Muscle of leg (tissue), 11 donors: ENCODE measurements around the gene FBXO21. TPM values are rescaled to one million over a fixed set of nuclear protein-coding genes. Genes with fewer than 3 reads are reported as not detected.

ENCODE experiments used
- DNase-seq: peaks from one replicate; pipeline ENCODE4 v3.0.0; 2013
- H3K27ac ChIP-seq: one replicate; pipeline ENCODE4 v1.5.1; 2013; ENCODE audit warnings: mild to moderate bottlenecking, low read length, control low read depth
- H3K27me3 ChIP-seq: one replicate; pipeline ENCODE4 v1.6.1; 2013; ENCODE audit warnings: low read length; ENCODE audit not compliant: control insufficient read depth, insufficient read depth
- H3K36me3 ChIP-seq: one replicate; pipeline ENCODE4 v1.6.1; 2013; ENCODE audit warnings: low read length; ENCODE audit not compliant: control insufficient read depth, insufficient read depth
- H3K4me1 ChIP-seq: one replicate; pipeline ENCODE4 v1.6.1; 2013; ENCODE audit warnings: low read length; ENCODE audit not compliant: control insufficient read depth, insufficient read depth
- H3K4me3 ChIP-seq: one replicate; pipeline ENCODE4 v1.5.1; 2013; ENCODE audit warnings: low read length, control low read depth
- H3K9me3 ChIP-seq: replicated peaks from 2 replicates; pipeline ENCODE4 v1.6.1; 2013; ENCODE audit warnings: low read depth, low read length; ENCODE audit not compliant: control insufficient read depth
- WGBS: methylation state at CpG from one replicate; pipeline ENCODE4 v1.1.5; 2013; ENCODE audit warnings: missing lambda C conversion rate; ENCODE audit not compliant: insufficient coverage; 5-methylcytosine and 5-hydroxymethylcytosine counted together
- polyA plus RNA-seq, 8 donors: library from polyadenylated mRNA; unstranded; fragments of 120-200 nt; gene quantifications; one replicate each; pipeline versions ENCODE4 v1.2.1 to v1.2.3, GENCODE V29; 2013; ENCODE audit warnings: inconsistent platforms in 1 of 8, low replicate concordance in 1 of 8; ENCODE audit not compliant: insufficient read length in 8 of 8, insufficient read depth in 1 of 8
- total RNA-seq: library from RNA; stranded (reverse); fragments of 120-200 nt; gene quantifications from one replicate; pipeline ENCODE4 v1.2.4, GENCODE V29; 2013

The FBXO21 gene
- total and polyA plus RNA-seq, 9 donors, result 20.2 to 29.6 (median 24.3) TPM

DNA sequence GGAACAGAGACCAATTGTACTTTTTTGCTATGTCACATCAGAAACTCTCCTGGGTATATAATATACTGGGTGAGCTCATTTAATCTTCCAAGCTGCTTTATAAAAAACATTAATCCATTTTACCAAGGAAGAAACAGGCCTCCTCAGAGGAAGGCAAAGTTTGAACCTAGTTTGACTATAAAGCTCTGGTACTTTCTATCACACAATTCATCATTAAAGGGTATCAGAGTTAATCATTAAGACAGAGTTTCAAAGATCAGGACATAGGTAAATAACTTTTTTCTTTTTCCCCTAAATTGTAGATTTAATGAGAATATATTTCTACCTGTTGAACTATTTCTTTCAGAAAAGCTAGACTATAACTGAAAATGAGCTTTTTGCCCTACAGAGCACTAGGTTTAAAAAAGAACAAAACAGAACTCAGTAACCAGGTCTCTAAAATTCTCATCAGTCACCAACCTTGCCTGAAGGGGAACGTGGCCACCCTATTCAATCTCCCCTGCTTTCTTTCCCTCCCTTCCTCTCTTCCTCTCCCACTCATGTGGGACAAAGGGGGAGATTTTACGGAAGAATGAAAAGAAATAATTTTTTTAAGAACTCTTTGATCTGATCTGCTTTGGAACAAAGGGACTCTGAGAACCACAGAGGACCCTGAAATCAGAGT, 18.6 kb downstream of the FBXO21 start:
- no CpG with 5 or more reads among the region's 2 CpGs for WGBS
- Histone ChIP-seq H3K27ac (no peak overlapping the region), H3K27me3 (no peaks in the 10 kb centered on the region), H3K9me3 (no peaks in the 10 kb centered on the region), H3K36me3 (peaks cover 63% of the 10 kb centered on the region), H3K4me1 (no peaks in the 10 kb centered on the region), H3K4me3 (no peak overlapping the region)
- DNase-seq, result no peak

DNA sequence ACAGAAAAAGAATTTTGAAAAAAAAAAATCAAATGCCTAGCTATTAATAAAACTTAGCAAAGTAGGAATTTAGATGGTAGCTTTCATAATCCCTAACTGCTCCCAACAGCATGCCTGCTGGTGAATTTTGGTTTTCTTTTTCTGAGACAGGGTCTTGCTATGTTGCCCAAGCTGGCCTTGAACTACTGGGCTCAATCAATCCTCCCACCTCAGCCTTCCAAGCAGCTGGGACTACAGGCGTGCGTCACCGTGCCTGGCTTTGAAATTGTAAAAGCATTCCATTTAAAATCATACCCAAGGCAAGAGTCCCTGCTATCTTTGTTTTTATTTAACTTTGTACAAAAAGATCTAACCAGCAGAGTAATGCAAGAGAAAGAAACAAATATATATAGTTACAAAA, 20.7 kb downstream of the FBXO21 start:
- no CpG with 5 or more reads among the region's 3 CpGs for WGBS
- Histone ChIP-seq H3K4me3 (no peak overlapping the region), H3K9me3 (no peaks in the 10 kb centered on the region), H3K4me1 (no peaks in the 10 kb centered on the region), H3K36me3 (peaks cover 62% of the 10 kb centered on the region), H3K27ac (no peak overlapping the region), H3K27me3 (no peaks in the 10 kb centered on the region)
- DNase-seq, result no peak

DNA sequence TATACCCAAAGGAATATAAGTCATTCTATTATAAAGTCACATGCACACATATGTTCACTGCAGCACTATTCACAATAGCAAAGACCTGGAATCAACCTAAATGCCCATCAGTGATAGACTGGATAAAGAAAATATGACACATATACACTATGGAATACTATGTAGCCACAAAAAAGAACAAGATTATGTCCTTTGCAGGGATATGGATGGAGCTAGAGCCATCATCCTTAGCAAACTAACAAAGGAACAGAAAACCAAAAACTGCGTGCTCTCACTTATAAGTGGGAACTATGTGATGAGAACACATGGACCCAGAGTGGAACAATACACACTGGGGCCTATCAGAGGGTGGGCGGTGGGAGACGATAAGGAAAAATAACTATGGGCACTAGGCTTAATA, 21.3 kb downstream of the FBXO21 start:
- no peak overlapping the region for H3K4me3 ChIP-seq
- H3K36me3 ChIP-seq, result peaks cover 59% of the 10 kb centered on the region
- H3K4me1 ChIP-seq, result no peaks in the 10 kb centered on the region
- DNase-seq, result no peak
- WGBS, result no CpG with 5 or more reads among the region's 3 CpGs
- H3K9me3 ChIP-seq, result no peaks in the 10 kb centered on the region
- no peak overlapping the region for H3K27ac ChIP-seq
- H3K27me3 ChIP-seq, result no peaks in the 10 kb centered on the region

DNA sequence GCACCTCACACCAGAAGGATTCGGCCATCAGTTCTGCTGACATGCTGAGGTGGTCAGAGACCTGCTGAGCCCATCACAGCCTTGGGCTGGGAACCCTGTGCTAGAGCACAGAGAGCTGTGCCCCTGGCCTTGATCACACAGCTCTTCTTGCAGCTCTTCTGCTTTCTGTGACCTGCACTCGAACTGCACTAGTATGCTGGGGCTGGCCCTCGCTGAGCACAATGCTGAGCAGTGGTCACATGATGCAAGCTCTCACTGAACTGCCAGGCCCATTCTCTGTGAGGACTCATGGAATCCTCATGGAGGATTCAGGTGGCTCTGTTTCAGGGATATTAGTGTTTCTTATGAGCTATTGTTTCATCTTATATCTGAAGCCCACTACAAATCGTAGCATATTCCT, 22.5 kb downstream of the FBXO21 start:
- no peaks in the 10 kb centered on the region for H3K4me1 ChIP-seq
- no peak overlapping the region for H3K27ac ChIP-seq
- H3K36me3 ChIP-seq, result peaks cover 59% of the 10 kb centered on the region
- no peak overlapping the region for H3K4me3 ChIP-seq
- WGBS, result 89% methylated on average over 3 of the region's 4 CpGs
- no peaks in the 10 kb centered on the region for H3K27me3 ChIP-seq
- H3K9me3 ChIP-seq, result no peaks in the 10 kb centered on the region
- DNase-seq, result no peak

DNA sequence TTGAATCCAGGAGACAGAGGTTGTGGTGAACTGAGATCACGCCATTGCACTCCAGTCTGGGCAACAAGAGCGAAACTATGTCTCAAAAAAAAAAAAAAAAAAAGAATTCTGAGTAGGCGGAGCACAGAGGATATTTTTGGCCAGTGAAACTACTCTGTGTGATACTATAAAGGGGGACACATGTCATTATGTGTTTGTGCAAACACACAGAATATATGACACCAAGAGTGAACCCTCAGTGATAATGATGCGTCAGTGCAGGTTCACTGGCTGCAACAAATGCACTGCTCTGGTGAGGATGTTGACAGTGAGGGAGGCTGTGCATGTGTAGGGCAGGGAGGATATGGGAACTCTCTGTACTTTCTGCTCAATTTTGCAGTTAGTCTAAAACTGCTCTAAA, 24.2 kb downstream of the FBXO21 start:
- no peaks in the 10 kb centered on the region for H3K9me3 ChIP-seq
- peaks cover 69% of the 10 kb centered on the region for H3K36me3 ChIP-seq
- 100% methylated on average over 1 of the region's 4 CpGs for WGBS
- H3K4me1 ChIP-seq, result no peaks in the 10 kb centered on the region
- DNase-seq, result no peak
- no peaks in the 10 kb centered on the region for H3K27me3 ChIP-seq
- H3K27ac ChIP-seq, result no peak overlapping the region
- H3K4me3 ChIP-seq, result no peak overlapping the region

DNA sequence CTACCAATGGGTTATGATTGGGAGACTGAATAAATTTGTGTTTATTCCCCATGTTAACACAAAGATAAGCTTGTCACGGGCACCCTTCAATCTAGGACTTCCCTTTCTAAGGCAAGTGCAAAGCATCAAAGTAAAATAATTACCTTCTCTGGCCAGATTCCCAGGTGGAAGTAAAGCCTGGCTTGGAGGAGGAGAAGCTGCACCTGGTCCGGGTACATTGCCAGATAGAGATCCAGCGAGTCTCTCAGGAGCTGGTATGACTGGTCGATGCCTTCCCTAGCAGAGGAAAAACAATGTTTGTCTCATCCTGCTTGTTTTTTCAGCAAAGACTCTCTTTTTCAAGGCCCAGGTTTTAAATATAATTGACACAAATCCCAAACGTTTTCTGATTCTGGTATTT, 24.9 kb downstream of the FBXO21 start:
- Histone ChIP-seq H3K27ac (no peak overlapping the region), H3K27me3 (no peaks in the 10 kb centered on the region), H3K36me3 (peaks cover 71% of the 10 kb centered on the region), H3K9me3 (no peaks in the 10 kb centered on the region), H3K4me3 (no peak overlapping the region), H3K4me1 (no peaks in the 10 kb centered on the region)
- 83% methylated on average over 3 of the region's 5 CpGs for WGBS
- no peak for DNase-seq

DNA sequence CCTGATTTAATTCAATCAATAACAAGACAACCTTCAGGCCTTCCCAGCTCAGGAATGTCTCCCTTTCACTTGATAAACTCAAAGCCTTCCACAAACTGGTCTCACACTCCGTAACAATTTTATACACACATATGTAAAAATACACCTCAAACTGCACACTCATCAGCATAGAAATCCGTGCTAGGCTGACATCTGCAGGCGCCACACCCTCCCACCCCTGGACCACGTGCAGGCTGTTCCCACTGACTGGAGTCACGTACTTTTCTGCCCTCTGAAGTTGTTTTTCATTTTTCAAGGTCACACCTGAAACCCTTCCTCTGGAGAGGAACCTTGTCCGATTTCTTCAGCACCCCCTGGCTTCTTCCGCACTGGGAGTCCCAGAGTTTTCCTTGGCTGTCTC, 27.6 kb downstream of the FBXO21 start:
- H3K4me1 ChIP-seq, result no peaks in the 10 kb centered on the region
- H3K27ac ChIP-seq, result no peak overlapping the region
- 66% methylated on average over 5 of the region's 7 CpGs for WGBS
- DNase-seq, result no peak
- peaks cover 89% of the 10 kb centered on the region for H3K36me3 ChIP-seq
- H3K4me3 ChIP-seq, result no peak overlapping the region
- H3K27me3 ChIP-seq, result no peaks in the 10 kb centered on the region
- no peaks in the 10 kb centered on the region for H3K9me3 ChIP-seq

DNA sequence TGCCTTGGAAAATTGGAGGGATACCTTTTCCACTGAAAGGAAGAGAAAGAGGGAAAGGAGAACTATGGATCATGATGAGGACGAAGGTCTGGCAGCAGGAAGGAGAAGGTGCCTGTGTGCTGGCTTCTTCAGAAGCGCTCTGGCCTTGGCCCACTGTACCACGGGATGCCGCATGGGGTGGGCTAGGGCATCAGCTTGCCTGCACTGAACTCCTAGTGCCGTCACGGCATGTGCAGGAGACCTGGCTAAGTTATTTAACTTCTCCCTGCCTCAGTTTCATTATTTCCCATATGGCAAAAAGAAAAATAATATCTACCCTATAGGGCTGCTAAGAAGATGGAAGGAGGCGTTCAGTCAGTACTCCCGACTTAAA, 28.1 kb downstream of the FBXO21 start:
- Histone ChIP-seq H3K4me1 (no peaks in the 10 kb centered on the region), H3K9me3 (no peaks in the 10 kb centered on the region), H3K27ac (no peak overlapping the region), H3K36me3 (peaks cover 88% of the 10 kb centered on the region), H3K4me3 (no peak overlapping the region), H3K27me3 (no peaks in the 10 kb centered on the region)
- DNase-seq, result no peak
- 77% methylated on average over 1 of the region's 8 CpGs for WGBS

DNA sequence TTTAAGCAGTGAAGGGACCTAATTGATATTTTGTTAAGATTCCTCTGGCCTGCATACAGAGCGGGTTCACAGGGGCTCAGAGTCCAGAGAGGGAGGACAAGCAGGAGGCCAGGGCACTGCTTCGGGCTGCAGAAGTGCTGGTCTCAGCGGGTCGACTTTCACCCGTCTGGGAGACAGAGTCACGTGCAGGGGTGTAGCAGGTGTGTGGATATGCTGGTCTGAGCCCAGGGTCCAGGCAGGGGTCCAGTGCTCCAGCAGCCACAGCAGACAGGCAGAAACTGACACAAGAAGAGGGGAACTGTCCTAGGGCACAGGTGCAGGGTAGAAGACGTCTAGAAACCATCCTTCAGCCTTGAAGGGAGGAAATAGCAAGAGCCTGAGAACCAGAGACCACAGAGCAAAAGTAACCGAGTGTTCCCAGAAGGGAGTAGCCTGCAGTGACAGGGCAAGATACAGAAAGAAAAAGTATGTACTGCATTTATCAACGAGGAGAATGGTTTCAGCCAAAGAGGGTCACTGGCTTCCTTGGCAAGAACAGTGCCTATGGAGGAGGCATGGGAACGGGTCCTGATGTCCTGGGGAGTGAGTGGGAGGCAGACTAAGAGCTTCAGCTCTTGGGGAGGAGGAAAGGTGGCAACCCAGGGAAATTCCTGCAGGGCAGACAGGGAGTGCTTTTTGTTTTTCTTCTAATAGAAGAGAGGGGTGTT, 28.7 kb downstream of the FBXO21 start:
- H3K27me3 ChIP-seq, result no peaks in the 10 kb centered on the region
- no peak overlapping the region for H3K27ac ChIP-seq
- peaks cover 86% of the 10 kb centered on the region for H3K36me3 ChIP-seq
- H3K9me3 ChIP-seq, result no peaks in the 10 kb centered on the region
- H3K4me1 ChIP-seq, result no peaks in the 10 kb centered on the region
- no peak overlapping the region for H3K4me3 ChIP-seq
- 80% methylated on average over 10 of the region's 10 CpGs for WGBS
- DNase-seq, result no peak

DNA sequence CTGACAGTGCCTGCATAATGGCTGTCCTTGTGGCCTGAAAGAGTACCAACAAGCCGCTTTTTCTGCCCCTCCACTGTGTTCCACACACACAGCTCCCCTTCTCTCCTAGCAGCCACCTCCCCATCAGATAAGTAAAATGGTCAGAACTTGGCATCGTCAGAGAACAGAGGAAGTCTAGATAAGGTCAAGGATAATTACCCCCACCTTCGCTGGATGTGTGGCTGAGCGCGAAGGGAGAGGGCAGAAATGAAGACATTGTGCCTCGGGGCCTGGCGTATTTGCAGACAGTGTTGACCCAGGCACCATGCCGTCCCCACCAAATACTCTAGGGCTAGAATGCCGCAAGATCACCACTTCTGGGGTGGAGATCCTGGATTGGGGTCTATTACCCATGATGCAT, 30.6 kb downstream of the FBXO21 start:
- no peaks in the 10 kb centered on the region for H3K27me3 ChIP-seq
- H3K9me3 ChIP-seq, result no peaks in the 10 kb centered on the region
- peaks cover 89% of the 10 kb centered on the region for H3K36me3 ChIP-seq
- no peak for DNase-seq
- H3K4me3 ChIP-seq, result no peak overlapping the region
- WGBS, result 90% methylated on average over 5 of the region's 9 CpGs
- no peaks in the 10 kb centered on the region for H3K4me1 ChIP-seq
- H3K27ac ChIP-seq, result no peak overlapping the region
